ENCODE results near the gene RNF149. TPM values are rescaled to one million over a fixed set of nuclear protein-coding genes. Genes with fewer than 3 reads are reported as not detected.

RNF149 gene
- total RNA-seq, 2 experiments from 2014 or later, result 23.4 to 29.5 TPM

- peaks cover 30% of the 10 kb centered on the region for H3K36me3 Mint-ChIP-seq (ENCODE audit: low read depth)
- no peaks in the 10 kb centered on the region for H3K9me3 Mint-ChIP-seq (ENCODE audit: low read depth)
- no peaks in the 10 kb centered on the region for H3K27me3 Mint-ChIP-seq
- ATAC-seq (no peak), DNase-seq (no peak)
- POLR2A ChIA-PET, result no interaction called here
- CTCF ChIA-PET, result no interaction called here
- no peak overlapping the region for H3K4me3 Mint-ChIP-seq
- H3K4me1 Mint-ChIP-seq, result peaks cover 52% of the 10 kb centered on the region
- intact Hi-C loops (cut with DNase I, micrococcal nuclease), result no loop called here
- no peak overlapping the region for H3K27ac Mint-ChIP-seq
These were observed 12.6 kb downstream of the RNF149 start for GRCh38 chr2:101295895-101296294.

DNA sequence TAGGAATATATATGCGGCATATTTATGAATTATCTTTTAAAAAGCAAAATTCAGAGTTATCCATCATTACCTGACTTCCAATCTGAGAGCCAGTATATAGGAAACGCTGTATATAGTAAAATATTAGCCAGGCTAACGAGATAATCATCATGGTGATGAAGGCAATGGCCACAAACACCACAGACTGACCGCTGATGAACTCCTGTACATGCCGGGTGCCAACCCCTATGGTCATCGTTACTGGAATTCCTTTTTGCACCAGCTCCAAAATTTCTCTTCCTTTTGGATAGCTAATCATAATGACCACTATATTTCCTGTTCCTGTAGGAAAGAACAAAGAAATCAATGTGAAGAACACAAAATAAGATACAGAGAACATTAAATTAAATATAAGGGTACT, 13.6 kb downstream of the RNF149 start:
- ChIA-PET CTCF (interaction anchor here (1.5 kb wide), 1 partner anchor 10 kb away, joined by 4 read pairs; no protein-coding TSS in a partner anchor), POLR2A (no interaction called here)
- H3K4me1 Mint-ChIP-seq, result peaks cover 42% of the 10 kb centered on the region
- intact Hi-C loops (cut with DNase I, micrococcal nuclease), result no loop called here
- H3K27ac Mint-ChIP-seq, result no peak overlapping the region
- peaks cover 30% of the 10 kb centered on the region for H3K36me3 Mint-ChIP-seq (ENCODE audit: low read depth)
- no peak for DNase-seq
- no peak for ATAC-seq
- no peaks in the 10 kb centered on the region for H3K27me3 Mint-ChIP-seq
- H3K4me3 Mint-ChIP-seq, result no peak overlapping the region
- no peaks in the 10 kb centered on the region for H3K9me3 Mint-ChIP-seq (ENCODE audit: low read depth)

DNA sequence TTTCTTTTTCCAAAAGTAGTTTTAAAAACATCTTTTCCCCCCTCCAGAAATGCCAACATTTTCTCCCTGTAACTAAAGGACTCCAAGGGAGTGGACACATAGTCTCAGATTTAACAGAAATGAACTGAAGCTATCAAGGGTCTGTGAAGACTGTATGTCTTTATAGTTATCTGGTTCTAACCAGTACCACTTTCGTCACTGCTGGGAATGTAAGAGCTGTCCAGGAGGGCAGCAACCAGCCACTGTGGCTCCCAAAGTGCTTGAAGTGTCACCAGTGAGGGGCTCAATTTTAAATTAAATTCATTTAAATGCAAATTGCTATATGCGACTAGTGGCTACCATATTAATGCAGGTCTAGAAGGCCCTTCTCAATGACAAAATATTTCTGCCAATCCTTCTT, 15.0 kb downstream of the RNF149 start:
- no peak for ATAC-seq
- CTCF ChIA-PET, result interaction anchor here (0.6 to 1.5 kb wide), 5 partner anchors 9 to 41 kb away, joined by 3 to 5 read pairs (median 3); partner anchors contain the start of genes CNOT11 and RNF149
- H3K9me3 Mint-ChIP-seq (ENCODE audit: low read depth), result no peaks in the 10 kb centered on the region

DNA sequence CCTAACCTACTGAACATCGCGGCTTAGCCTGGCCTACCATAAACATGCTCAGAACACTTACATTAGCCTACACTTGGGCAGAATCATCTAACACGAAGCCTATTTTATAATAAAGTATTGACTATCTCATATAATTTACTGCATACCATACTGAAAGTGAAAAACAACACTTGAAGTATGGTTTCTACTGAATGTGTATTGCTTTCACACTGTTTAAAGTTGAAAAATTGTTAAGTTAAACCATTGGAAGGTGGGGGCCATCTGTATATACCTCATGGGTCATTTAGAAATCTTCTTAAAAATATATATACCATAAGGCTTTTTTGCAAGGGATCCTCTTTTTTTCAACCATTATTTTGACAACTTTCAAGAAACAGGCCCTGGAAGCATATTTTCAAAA, 16.5 kb downstream of the RNF149 start:
- ATAC-seq (no peak), DNase-seq (no peak)
- peaks cover 22% of the 10 kb centered on the region for H3K4me1 Mint-ChIP-seq
- H3K9me3 Mint-ChIP-seq (ENCODE audit: low read depth), result no peaks in the 10 kb centered on the region
- H3K36me3 Mint-ChIP-seq (ENCODE audit: low read depth), result peaks cover 31% of the 10 kb centered on the region
- no peak overlapping the region for H3K27ac Mint-ChIP-seq
- POLR2A ChIA-PET, result no interaction called here
- H3K4me3 Mint-ChIP-seq, result no peak overlapping the region
- CTCF ChIA-PET, result no interaction called here
- intact Hi-C loops (cut with DNase I, micrococcal nuclease), result no loop called here
- no peaks in the 10 kb centered on the region for H3K27me3 Mint-ChIP-seq

More for the DNA sequence above, 15.0 kb downstream of the RNF149 start:
- H3K36me3 Mint-ChIP-seq (ENCODE audit: low read depth), result peaks cover 30% of the 10 kb centered on the region
- intact Hi-C loops (cut with DNase I, micrococcal nuclease), result no loop called here
- no peak overlapping the region for H3K4me3 Mint-ChIP-seq
- H3K27me3 Mint-ChIP-seq, result no peaks in the 10 kb centered on the region
- no peak overlapping the region for H3K27ac Mint-ChIP-seq
- POLR2A ChIA-PET, result no interaction called here
- peaks cover 30% of the 10 kb centered on the region for H3K4me1 Mint-ChIP-seq
- DNase-seq, result no peak

DNA sequence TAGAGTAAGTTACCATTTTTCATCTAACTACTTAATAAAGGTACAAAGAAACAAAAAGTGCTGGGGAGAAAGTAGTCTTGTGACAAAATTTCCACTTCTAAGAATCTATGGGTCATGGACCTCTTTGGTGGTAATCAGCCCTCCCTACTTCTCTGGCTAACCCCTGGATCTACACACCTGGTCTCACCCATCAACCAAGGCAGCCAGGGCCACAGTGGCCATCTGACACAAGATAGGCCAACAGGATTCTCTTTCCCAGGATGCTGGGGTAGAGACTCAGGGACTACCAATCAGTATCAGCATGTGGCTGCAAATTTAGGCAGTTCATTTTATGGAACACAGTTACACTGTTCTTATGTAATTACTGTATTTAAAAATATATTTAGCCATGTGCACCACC, 17.8 kb downstream of the RNF149 start:
- peaks cover 39% of the 10 kb centered on the region for H3K36me3 Mint-ChIP-seq (ENCODE audit: low read depth)
- H3K9me3 Mint-ChIP-seq (ENCODE audit: low read depth), result no peaks in the 10 kb centered on the region
- intact Hi-C loops (cut with DNase I, micrococcal nuclease), result no loop called here

GRCh38 chr2:101287303-101287702, 21.2 kb downstream of the RNF149 start:
- no peak for ATAC-seq
- H3K36me3 Mint-ChIP-seq (ENCODE audit: low read depth), result peaks cover 50% of the 10 kb centered on the region
- intact Hi-C loops (cut with DNase I, micrococcal nuclease), result no loop called here

More for the DNA sequence above, 17.8 kb downstream of the RNF149 start:
- Mint-ChIP-seq H3K27me3 (no peaks in the 10 kb centered on the region), H3K4me3 (no peak overlapping the region), H3K27ac (no peak overlapping the region), H3K4me1 (peaks cover 16% of the 10 kb centered on the region)
- no peak for DNase-seq
- ChIA-PET POLR2A (no interaction called here), CTCF (no interaction called here)
- no peak for ATAC-seq

DNA sequence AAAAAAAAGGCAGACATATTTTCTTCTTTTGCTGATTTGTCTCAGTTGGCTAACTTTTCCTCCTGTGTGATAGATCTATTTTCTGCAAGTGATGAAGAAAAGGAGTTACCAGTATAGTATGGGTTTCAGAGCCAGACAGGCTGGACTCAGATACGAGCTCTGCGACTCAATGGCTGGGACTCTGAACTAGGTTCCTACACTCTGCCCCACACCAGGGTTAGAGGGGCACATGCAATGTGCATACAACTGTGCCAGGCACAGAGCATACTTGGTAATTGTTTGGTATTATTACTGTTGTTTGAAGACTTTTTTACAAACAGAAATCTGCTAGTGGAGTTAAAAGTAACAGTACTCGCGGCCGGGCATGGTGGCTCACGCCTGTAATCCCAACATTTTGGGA, 21.8 kb downstream of the RNF149 start:
- no peaks in the 10 kb centered on the region for H3K9me3 Mint-ChIP-seq (ENCODE audit: low read depth)
- no peak for ATAC-seq
- POLR2A ChIA-PET, result no interaction called here
- H3K4me1 Mint-ChIP-seq, result peaks cover 7% of the 10 kb centered on the region
- CTCF ChIA-PET, result interaction anchor here (1.2 kb wide), 1 partner anchor 55 kb away, joined by 3 read pairs; no protein-coding TSS in a partner anchor
- intact Hi-C loops (cut with DNase I, micrococcal nuclease), result no loop called here
- H3K4me3 Mint-ChIP-seq, result no peak overlapping the region
- no peak overlapping the region for H3K27ac Mint-ChIP-seq
- no peak for DNase-seq
- H3K27me3 Mint-ChIP-seq, result no peaks in the 10 kb centered on the region
- H3K36me3 Mint-ChIP-seq (ENCODE audit: low read depth), result peaks cover 52% of the 10 kb centered on the region

More at GRCh38 chr2:101287303-101287702, 21.2 kb downstream of the RNF149 start:
- Mint-ChIP-seq H3K27ac (no peak overlapping the region), H3K4me1 (peaks cover 7% of the 10 kb centered on the region), H3K9me3 (ENCODE audit: low read depth) (no peaks in the 10 kb centered on the region), H3K4me3 (no peak overlapping the region), H3K27me3 (no peaks in the 10 kb centered on the region)
- ChIA-PET POLR2A (no interaction called here), CTCF (interaction anchor here (0.6 to 1.2 kb wide), 2 partner anchors 55 to 317 kb away, joined by 3 read pairs; no protein-coding TSS in a partner anchor)
- no peak for DNase-seq

DNA sequence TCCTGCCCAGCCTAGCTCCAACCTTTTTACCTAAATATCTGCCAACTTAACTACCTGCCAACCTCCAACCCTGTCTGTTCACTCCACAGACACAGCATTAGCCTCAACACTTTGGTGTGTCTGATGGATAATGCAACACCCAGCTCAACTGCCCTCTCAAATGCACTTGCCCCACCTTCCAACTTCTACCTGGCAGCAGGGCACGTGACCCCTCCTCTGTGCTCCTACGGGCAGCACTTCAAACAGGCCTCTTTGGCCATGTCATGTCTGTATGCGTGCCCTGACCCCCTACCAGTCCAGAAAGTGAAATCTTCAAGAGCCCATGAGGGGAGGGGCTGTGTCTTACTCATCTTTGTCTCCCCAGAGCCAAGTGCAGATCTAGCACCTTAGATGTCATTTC, 25.5 kb downstream of the RNF149 start:
- intact Hi-C loops (cut with DNase I, micrococcal nuclease), result no loop called here
- H3K27me3 Mint-ChIP-seq, result no peaks in the 10 kb centered on the region
- no peaks in the 10 kb centered on the region for H3K9me3 Mint-ChIP-seq (ENCODE audit: low read depth)
- peaks cover 73% of the 10 kb centered on the region for H3K36me3 Mint-ChIP-seq (ENCODE audit: low read depth)
- no peak overlapping the region for H3K4me3 Mint-ChIP-seq
- no peak overlapping the region for H3K27ac Mint-ChIP-seq
- no peak for DNase-seq
- CTCF ChIA-PET, result interaction anchor here (0.9 to 1.7 kb wide), 3 partner anchors 9 to 59 kb away, joined by 3 to 8 read pairs (median 3); no protein-coding TSS in a partner anchor
- no peak for ATAC-seq
- POLR2A ChIA-PET, result no interaction called here
- H3K4me1 Mint-ChIP-seq, result peaks cover 9% of the 10 kb centered on the region

DNA sequence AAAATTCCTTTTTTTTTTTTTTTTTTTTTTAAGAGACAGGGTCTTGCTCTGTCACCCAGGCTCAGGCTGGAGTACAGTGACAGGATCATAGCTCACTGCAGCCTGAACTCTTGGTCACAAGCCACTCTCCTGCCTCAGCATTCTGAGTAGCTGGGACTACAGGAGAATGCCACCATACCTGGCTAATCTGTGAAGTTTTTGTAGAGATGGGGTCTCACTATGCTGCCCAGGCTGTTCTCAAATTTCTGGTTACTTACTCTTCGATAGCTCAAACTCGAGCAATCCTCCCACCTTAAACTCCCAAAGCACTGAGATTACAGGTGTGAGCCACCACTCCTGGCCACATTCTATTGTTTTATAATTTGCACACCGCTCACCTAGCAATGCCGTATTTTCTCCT, 27.0 kb downstream of the RNF149 start:
- H3K27me3 Mint-ChIP-seq, result no peaks in the 10 kb centered on the region
- ATAC-seq (no peak), DNase-seq (no peak)
- no peak overlapping the region for H3K4me3 Mint-ChIP-seq
- intact Hi-C loops (cut with DNase I, micrococcal nuclease), result no loop called here
- POLR2A ChIA-PET, result no interaction called here
- peaks cover 7% of the 10 kb centered on the region for H3K4me1 Mint-ChIP-seq
- peak overlapping the region; percentile 4 for H3K27ac Mint-ChIP-seq
- no peaks in the 10 kb centered on the region for H3K9me3 Mint-ChIP-seq (ENCODE audit: low read depth)
- CTCF ChIA-PET, result interaction anchor here (0.6 to 1.7 kb wide), 5 partner anchors 12 to 1879 kb away, joined by 3 to 4 read pairs (median 3); partner anchors contain the start of gene CNOT11
- H3K36me3 Mint-ChIP-seq (ENCODE audit: low read depth), result peaks cover 68% of the 10 kb centered on the region

DNA sequence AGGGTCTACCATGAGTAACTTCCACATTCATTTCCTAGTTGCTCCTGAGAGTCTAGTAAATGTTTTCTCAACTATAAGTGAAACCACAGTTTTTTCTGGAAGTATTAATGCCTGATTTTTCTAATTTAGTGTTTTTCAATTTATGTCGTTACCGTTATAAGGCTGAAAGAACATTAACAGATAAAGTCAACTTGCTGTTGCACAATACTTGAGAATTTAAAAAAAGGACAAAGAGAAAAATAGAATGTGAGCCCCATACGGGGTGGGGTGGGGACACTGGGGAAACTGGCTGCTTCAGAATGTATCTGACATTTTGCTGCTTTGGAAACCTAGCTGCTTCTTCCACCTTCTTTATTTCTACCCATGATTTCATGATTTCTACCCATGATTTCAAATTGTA, 29.6 kb downstream of the RNF149 start:
- peak overlapping the region; percentile 2 for H3K27ac Mint-ChIP-seq
- H3K9me3 Mint-ChIP-seq (ENCODE audit: low read depth), result no peaks in the 10 kb centered on the region
- no peak for DNase-seq
- peaks cover 60% of the 10 kb centered on the region for H3K36me3 Mint-ChIP-seq (ENCODE audit: low read depth)
- H3K4me3 Mint-ChIP-seq, result no peak overlapping the region
- H3K4me1 Mint-ChIP-seq, result peaks cover 10% of the 10 kb centered on the region
- POLR2A ChIA-PET, result no interaction called here
- no peak for ATAC-seq
- CTCF ChIA-PET, result no interaction called here
- H3K27me3 Mint-ChIP-seq, result no peaks in the 10 kb centered on the region
- intact Hi-C loops (cut with DNase I, micrococcal nuclease), result loop anchor here in 1 of 2 experiments (10.0 kb wide), 1 partner anchor 106 kb away; the partner anchor contains the start of gene CREG2

DNA sequence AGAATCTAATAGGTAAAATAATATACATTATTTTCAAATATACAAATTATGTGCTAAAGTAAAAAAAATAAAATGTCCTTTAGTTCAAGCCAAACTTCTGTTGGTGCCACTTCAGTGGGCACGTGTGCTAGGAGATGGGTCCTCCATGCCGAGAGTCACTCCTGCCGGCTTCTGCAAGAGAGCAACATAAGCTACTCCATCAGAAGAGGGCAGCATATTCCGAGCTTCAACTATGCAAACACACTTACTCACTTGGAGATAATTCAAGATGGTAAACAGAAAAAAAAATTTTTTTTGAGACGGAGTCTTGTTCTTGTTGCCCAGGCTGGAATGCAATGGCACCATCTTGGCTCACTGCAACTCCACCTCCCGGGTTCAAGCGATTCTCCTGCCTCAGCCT, 31.4 kb downstream of the RNF149 start:
- Mint-ChIP-seq H3K4me1 (peaks cover 26% of the 10 kb centered on the region), H3K27me3 (no peaks in the 10 kb centered on the region), H3K27ac (no peak overlapping the region), H3K4me3 (no peak overlapping the region), H3K9me3 (ENCODE audit: low read depth) (no peaks in the 10 kb centered on the region), H3K36me3 (ENCODE audit: low read depth) (peaks cover 59% of the 10 kb centered on the region)
- ChIA-PET POLR2A (no interaction called here), CTCF (interaction anchor here (1.2 to 1.5 kb wide), 2 partner anchors 23 to 26 kb away, joined by 3 read pairs; no protein-coding TSS in a partner anchor)
- intact Hi-C loops (cut with DNase I, micrococcal nuclease), result loop anchor here in 1 of 2 experiments (10.0 kb wide), 1 partner anchor 108 kb away; the partner anchor contains the start of gene CREG2
- no peak for DNase-seq
- no peak for ATAC-seq

GRCh38 chr2:101274142-101274541, 34.4 kb downstream of the RNF149 start:
- POLR2A ChIA-PET, result interaction anchor here (0.7 kb wide), 2 partner anchors 14 to 112 kb away, joined by 5 to 6 read pairs; no protein-coding TSS in a partner anchor
- H3K4me1 Mint-ChIP-seq, result peaks cover 35% of the 10 kb centered on the region
- no peak overlapping the region for H3K4me3 Mint-ChIP-seq
- ATAC-seq (no peak), DNase-seq (no peak)
- H3K27me3 Mint-ChIP-seq, result no peaks in the 10 kb centered on the region
- CTCF ChIA-PET, result interaction anchor here (0.8 to 1.0 kb wide), 2 partner anchors 8 to 19 kb away, joined by 3 read pairs; no protein-coding TSS in a partner anchor
- H3K27ac Mint-ChIP-seq, result no peak overlapping the region
- intact Hi-C loops (cut with DNase I, micrococcal nuclease), result loop anchor here in 1 of 2 experiments (10.0 kb wide), 1 partner anchor 111 kb away; the partner anchor contains the start of gene CREG2
- no peaks in the 10 kb centered on the region for H3K9me3 Mint-ChIP-seq (ENCODE audit: low read depth)
- peaks cover 59% of the 10 kb centered on the region for H3K36me3 Mint-ChIP-seq (ENCODE audit: low read depth)

Measured in activated CD4-positive, alpha-beta T cell treated with anti-CD3 and anti-CD28 coated beads for 36 hours (primary cell).